ENCODE data around the gene IL33.

Gene IL33

DNA sequence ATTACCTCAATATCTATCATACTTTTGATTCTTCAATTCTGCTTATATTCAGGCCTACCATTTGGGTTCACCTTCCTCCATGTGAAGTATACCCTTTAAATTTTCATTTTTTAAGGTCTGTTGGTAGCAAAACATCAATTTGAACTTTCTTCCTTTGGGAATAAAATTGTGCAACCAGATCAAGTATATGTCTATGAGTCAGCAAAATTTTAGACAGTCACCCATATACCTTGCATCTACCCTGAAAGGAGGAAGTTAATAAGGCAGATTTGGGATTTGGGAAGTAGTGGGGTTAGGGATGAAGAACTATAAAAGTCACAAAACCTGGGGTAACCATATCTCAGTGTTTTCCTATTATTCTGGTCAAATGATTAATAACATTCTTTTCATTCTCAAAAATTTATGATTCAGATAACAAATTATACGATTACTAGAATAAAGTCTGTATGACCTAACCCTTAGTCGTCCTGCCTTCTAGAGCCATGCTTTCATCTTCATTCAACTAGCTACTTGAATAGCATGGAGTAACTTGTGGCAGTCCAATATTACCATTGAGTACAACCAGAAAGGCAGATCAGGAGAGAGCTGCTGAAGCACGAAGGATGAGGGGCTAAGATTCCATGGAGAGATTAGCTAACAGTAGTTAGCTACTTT lies 2.8 kb upstream of the IL33 start:
- no peak for TF ChIP-seq ZNF8 (CRISPR knock-in tag; IDR thresholded peaks at IDR 0.05)
- no peak for TF ChIP-seq ISL1 (CRISPR knock-in tag; IDR thresholded peaks at IDR 0.05)
- no peak for TF ChIP-seq ARNTL (CRISPR knock-in tag; IDR thresholded peaks at IDR 0.05; ENCODE audit: borderline replicate concordance, low read depth)
- TF ChIP-seq ZC3H10 (CRISPR knock-in tag; IDR thresholded peaks at IDR 0.05), result no peak
- TF ChIP-seq, protein P1, sequence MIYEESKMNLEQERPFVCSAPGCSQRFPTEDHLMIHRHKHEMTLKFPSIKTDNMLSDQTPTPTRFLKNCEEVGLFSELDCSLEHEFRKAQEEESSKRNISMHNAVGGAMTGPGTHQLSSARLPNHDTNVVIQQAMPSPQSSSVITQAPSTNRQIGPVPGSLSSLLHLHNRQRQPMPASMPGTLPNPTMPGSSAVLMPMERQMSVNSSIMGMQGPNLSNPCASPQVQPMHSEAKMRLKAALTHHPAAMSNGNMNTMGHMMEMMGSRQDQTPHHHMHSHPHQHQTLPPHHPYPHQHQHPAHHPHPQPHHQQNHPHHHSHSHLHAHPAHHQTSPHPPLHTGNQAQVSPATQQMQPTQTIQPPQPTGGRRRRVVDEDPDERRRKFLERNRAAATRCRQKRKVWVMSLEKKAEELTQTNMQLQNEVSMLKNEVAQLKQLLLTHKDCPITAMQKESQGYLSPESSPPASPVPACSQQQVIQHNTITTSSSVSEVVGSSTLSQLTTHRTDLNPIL (CRISPR knock-in tag; IDR thresholded peaks at IDR 0.05; ENCODE audit: low read depth), result no peak
- TF ChIP-seq ZFP30 (CRISPR knock-in tag; IDR thresholded peaks at IDR 0.05), result no peak
- no peak for TF ChIP-seq CSDC2 (CRISPR knock-in tag; IDR thresholded peaks at IDR 0.05)
- TF ChIP-seq TCF4 (CRISPR knock-in tag; IDR thresholded peaks at IDR 0.05; ENCODE audit: borderline replicate concordance), result no peak
- TF ChIP-seq TOX (CRISPR knock-in tag; IDR thresholded peaks at IDR 0.05; ENCODE audit: borderline replicate concordance), result no peak
- no peak for TF ChIP-seq ZNF565 (CRISPR knock-in tag; conservative IDR thresholded peaks at IDR 0.05; ENCODE audit: low read depth)
- TF ChIP-seq SNAI2 (CRISPR knock-in tag; IDR thresholded peaks at IDR 0.05), result no peak
- TF ChIP-seq PATZ1 (CRISPR knock-in tag; IDR thresholded peaks at IDR 0.05; ENCODE audit: borderline replicate concordance), result no peak
- no peak for TF ChIP-seq BACH2 (CRISPR knock-in tag; IDR thresholded peaks at IDR 0.05; ENCODE audit: borderline replicate concordance)
- no peak for ATAC-seq

- no peak for TF ChIP-seq ISL1 (CRISPR knock-in tag; IDR thresholded peaks at IDR 0.05)
- TF ChIP-seq, protein P1 (CRISPR knock-in tag; IDR thresholded peaks at IDR 0.05; ENCODE audit: low read depth), result no peak
- no peak for TF ChIP-seq PPARA (CRISPR knock-in tag; IDR thresholded peaks at IDR 0.05; ENCODE audit: borderline replicate concordance)
- no peak for TF ChIP-seq TSHZ2 (CRISPR knock-in tag; IDR thresholded peaks at IDR 0.05)
- TF ChIP-seq OSR1 (CRISPR knock-in tag; IDR thresholded peaks at IDR 0.05), result no peak
- no peak for TF ChIP-seq RARB (CRISPR knock-in tag; IDR thresholded peaks at IDR 0.05)
- no peak for TF ChIP-seq ARNTL (CRISPR knock-in tag; IDR thresholded peaks at IDR 0.05; ENCODE audit: borderline replicate concordance, low read depth)
- no peak for TF ChIP-seq PATZ1 (CRISPR knock-in tag; IDR thresholded peaks at IDR 0.05; ENCODE audit: borderline replicate concordance)
- TF ChIP-seq ZNF70 (CRISPR knock-in tag; IDR thresholded peaks at IDR 0.05), result no peak
- TF ChIP-seq TOX (CRISPR knock-in tag; IDR thresholded peaks at IDR 0.05; ENCODE audit: borderline replicate concordance), result no peak
- TF ChIP-seq CSRNP3 (CRISPR knock-in tag; IDR thresholded peaks at IDR 0.05), result no peak
- no peak for TF ChIP-seq GLIS3 (CRISPR knock-in tag; IDR thresholded peaks at IDR 0.05)
- TF ChIP-seq ZNF565 (CRISPR knock-in tag; conservative IDR thresholded peaks at IDR 0.05; ENCODE audit: low read depth), result no peak
- no peak for TF ChIP-seq ZC3H10 (CRISPR knock-in tag; IDR thresholded peaks at IDR 0.05)
- TF ChIP-seq ESRRG (CRISPR knock-in tag; IDR thresholded peaks at IDR 0.05), result no peak
- TF ChIP-seq TCF4 (CRISPR knock-in tag; IDR thresholded peaks at IDR 0.05; ENCODE audit: borderline replicate concordance), result no peak
- TF ChIP-seq CSDC2 (CRISPR knock-in tag; IDR thresholded peaks at IDR 0.05), result no peak
- no peak for TF ChIP-seq ZNF8 (CRISPR knock-in tag; IDR thresholded peaks at IDR 0.05)
- no peak for ATAC-seq
Measured at GRCh38 chr9:6214434-6214833, 1.2 kb upstream of the IL33 start.

All from SK-N-SH treated with all-trans-retinoic acid at 6 μM for 48 hours (cell line).